Kidney epithelial cell (primary cell): ENCODE measurements around the gene GJA3. TPM values are rescaled to one million over a fixed set of nuclear protein-coding genes. Genes with fewer than 3 reads are reported as not detected.

Experiments
- DNase-seq: peaks from one replicate; pipeline ENCODE4 v3.0.0-alpha.2; 2010; ENCODE audit warnings: low read depth
- H3K27me3 ChIP-seq: 2 replicates; pipeline ENCODE4 v1.6.0; 2011; ENCODE audit warnings: low read length; ENCODE audit not compliant: control insufficient read depth, insufficient read depth
- H3K36me3 ChIP-seq: 2 replicates; pipeline ENCODE4 v1.5.1; 2011; ENCODE audit warnings: low read length; ENCODE audit not compliant: control insufficient read depth, insufficient read depth
- H3K4me3 ChIP-seq: 2 replicates; pipeline ENCODE4 v1.5.1; 2011; ENCODE audit warnings: low read depth, mild to moderate bottlenecking, control low read depth, low read length
- CTCF ChIP-seq: IDR thresholded peaks from 2 replicates; pipeline ENCODE4 v1.5.1; 2011; ENCODE audit warnings: mild to moderate bottlenecking, moderate library complexity, low read length, control low read depth, inconsistent platforms; ENCODE audit not compliant: insufficient read depth, poor library complexity, severe bottlenecking
- total RNA-seq: library from RNA; depleted of rRNA; stranded (reverse); fragments of >200 nt; gene quantifications from 2 replicates; pipeline ENCODE4 v1.2.3, GENCODE V29; 2015

Gene GJA3
- total RNA-seq, 1 donor from 2014 or later = 1.0 TPM

GRCh38 chr13:20106742-20107141 is 54.1 kb downstream of the GJA3 start:
- TF ChIP-seq CTCF = no peak
- DNase-seq = no peak
- Histone ChIP-seq H3K4me3 (no peak overlapping the region), H3K27me3 (peaks cover 3% of the 10 kb centered on the region), H3K36me3 (no peaks in the 10 kb centered on the region)

GRCh38 chr13:20105161-20105689 is 55.6 kb downstream of the GJA3 start:
- no peaks in the 10 kb centered on the region for H3K36me3 ChIP-seq
- peaks cover 3% of the 10 kb centered on the region for H3K27me3 ChIP-seq
- no peak for TF ChIP-seq CTCF
- H3K4me3 ChIP-seq = no peak overlapping the region
- DNase-seq = no peak

DNA sequence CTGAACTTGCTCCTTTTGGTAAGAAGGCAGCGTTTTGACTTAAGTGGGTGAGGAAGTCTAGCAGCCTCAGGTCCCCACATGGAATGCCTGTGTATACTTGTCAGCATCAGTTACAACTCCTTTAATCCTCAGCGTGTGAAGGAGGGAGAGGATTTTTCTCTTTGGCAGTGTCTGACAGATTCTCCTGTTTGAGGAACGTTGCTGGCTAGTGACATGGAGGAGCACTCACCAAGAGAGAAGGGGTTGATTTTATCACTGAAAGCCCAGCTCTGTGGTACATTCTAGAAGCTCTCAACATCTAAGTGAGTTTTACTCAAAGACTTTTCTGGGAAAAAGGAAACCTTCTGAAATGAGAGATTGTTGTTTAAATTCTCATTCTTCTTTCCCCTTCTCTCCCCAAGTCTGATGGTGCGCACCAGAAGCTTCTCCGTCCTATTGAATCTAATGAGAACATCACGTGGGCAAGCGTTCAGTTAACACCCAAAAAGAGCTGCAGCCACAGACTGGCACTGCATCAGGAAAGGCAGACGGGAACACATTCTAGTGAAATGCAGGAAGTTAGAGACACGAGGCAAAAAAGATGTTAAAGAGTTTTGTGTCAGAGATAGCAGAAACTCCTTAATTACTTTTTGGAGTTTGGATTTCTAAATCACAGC is 58.2 kb downstream of the GJA3 start:
- no peak for DNase-seq
- no peak for TF ChIP-seq CTCF
- H3K27me3 ChIP-seq = peaks cover 3% of the 10 kb centered on the region
- H3K4me3 ChIP-seq = no peak overlapping the region
- H3K36me3 ChIP-seq = no peaks in the 10 kb centered on the region

DNA sequence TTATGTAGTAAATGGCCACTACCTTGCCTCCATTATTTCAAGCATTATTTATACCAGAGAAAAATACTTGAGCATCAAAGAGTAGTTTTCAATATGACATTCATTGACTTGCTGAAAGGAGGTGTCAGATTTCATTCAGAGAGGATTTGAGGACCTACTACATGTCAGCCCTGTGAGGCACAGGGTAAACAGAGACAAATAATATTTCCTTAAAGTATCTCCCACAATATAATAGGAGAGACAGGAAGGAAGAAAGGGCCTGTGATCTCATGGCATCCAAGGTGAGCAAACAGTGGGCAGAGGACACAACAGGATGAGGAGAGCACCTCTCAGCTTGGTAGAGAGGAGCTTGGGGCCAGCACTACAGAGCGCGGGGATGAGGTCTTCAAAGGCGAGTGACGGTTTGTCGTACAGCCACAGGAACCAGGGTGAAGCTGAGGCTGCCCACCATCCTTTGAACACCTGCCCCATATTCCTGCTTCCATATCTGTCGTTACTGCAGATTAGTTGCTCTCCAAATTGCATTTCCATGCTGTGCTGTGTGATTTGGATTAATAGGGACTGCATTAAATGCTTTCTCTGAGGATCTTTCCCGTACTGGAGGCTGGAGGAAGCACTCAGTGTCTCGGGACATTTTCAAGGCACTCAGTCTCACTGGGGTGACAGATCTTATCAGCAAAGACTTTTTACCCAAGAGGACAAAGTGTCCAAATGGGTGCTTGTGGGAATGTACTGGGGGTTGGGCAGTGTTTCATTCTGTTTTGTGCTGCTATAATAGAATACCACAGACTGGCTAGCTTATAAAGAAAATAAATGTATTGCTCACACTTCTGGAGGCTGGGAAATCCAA is 59.2 kb downstream of the GJA3 start:
- Histone ChIP-seq H3K27me3 (peaks cover 3% of the 10 kb centered on the region), H3K4me3 (no peak overlapping the region), H3K36me3 (no peaks in the 10 kb centered on the region)
- no peak for DNase-seq
- TF ChIP-seq CTCF = no peak

DNA sequence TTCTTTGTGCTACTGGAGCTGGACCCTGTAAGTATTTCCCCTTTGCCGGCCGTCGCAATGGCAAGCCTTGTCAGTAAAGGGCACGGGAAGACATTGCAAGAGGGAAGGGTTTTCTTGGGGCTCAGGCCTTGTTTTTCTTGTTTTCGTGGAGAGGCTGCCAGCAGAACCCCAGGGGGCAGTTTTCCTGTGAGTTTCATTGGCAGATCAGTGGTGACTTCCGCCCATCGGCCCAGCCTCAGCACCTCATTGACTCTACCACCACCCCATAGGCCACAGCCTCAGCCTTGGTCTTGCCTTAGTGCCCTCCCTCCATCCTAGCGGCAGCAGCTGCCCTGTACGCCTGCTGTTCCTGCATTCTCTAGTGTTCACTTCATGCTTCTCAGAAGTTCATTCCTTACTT is 61.5 kb downstream of the GJA3 start:
- Histone ChIP-seq H3K36me3 (no peaks in the 10 kb centered on the region), H3K4me3 (no peak overlapping the region)
- TF ChIP-seq CTCF = no peak

DNA sequence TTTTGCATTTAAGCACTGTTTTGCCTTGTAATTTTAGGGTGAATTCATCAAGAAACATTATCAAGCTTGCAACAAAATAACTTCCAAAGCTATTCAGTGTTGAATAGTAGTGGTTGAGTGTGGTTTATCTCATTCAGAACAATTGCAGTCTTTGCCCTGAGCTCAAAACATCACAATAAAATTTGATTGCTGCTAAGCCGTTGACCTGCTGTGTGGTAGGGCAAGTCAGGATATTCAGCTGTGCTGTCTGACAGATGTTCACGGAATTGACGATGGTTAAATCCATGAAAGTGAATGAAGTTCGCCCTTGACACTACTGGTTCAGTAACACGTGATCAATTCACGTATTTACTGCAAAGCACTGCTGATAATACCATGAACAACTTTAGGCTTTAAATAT is 66.9 kb downstream of the GJA3 start:
- no peaks in the 10 kb centered on the region for H3K27me3 ChIP-seq

More for the DNA sequence above, 61.5 kb downstream of the GJA3 start:
- no peaks in the 10 kb centered on the region for H3K27me3 ChIP-seq
- DNase-seq = no peak

More for the DNA sequence above, 66.9 kb downstream of the GJA3 start:
- H3K4me3 ChIP-seq = no peak overlapping the region
- no peak for DNase-seq
- no peaks in the 10 kb centered on the region for H3K36me3 ChIP-seq
- no peak for TF ChIP-seq CTCF
